H1 (cell line): ENCODE results near the gene ARMH1. TPM values are rescaled to one million over a fixed set of nuclear protein-coding genes. Genes with fewer than 3 reads are reported as not detected.

Experiments used
- CTCF ChIA-PET: fragments of 300-600 bp; sonication (Branson Sonifier 250); formaldehyde crosslinking; loops from one replicate; lab custom pipeline; 2021; ENCODE audit not compliant: partially characterized antibody; lab: Charles Lee
- POLR2A ChIA-PET: fragments of 300-600 bp; sonication (Branson Sonifier 250); formaldehyde crosslinking; loops from one replicate; lab custom pipeline; 2021; ENCODE audit warnings: inconsistent platforms; ENCODE audit not compliant: partially characterized antibody; lab: Charles Lee
- DNase-seq, 2 experiments: peaks; one replicate each; pipeline versions ENCODE4 v3.0.0 to v3.0.0-alpha.2; 2010 to 2022; ENCODE audit warnings: low spot score in 2 of 2, low read depth in 1 of 2, mixed read lengths in 1 of 2
- FAIRE-seq: peaks from 2 replicates; lab custom pipeline; 2011; peaks lifted over from hg19 to GRCh38; lab: Jason Lieb, UNC
- H2AFZ ChIP-seq: 2 replicates; pipeline ENCODE4 v1.8.1; 2012; ENCODE audit warnings: low read length, inconsistent platforms
- H2AK5ac ChIP-seq: 2 replicates; pipeline ENCODE4 v1.6.1; 2013; ENCODE audit warnings: low read depth, low read length
- H2BK120ac ChIP-seq: replicated peaks from 2 replicates; pipeline ENCODE3; 2013; ENCODE audit warnings: low read depth, low read length, inconsistent platforms
- H2BK12ac ChIP-seq: 2 replicates; pipeline ENCODE4 v1.6.1; 2013; ENCODE audit warnings: low read depth, low read length
- H2BK15ac ChIP-seq: 2 replicates; pipeline ENCODE4 v1.6.1; 2013; ENCODE audit warnings: low read length
- H2BK20ac ChIP-seq: 2 replicates; pipeline ENCODE4 v1.6.1; 2013; ENCODE audit warnings: low read length
- H2BK5ac ChIP-seq: 2 replicates; pipeline ENCODE4 v1.6.1; 2013; ENCODE audit warnings: low read depth, low read length
- H3K14ac ChIP-seq: 2 replicates; pipeline ENCODE4 v1.6.1; 2013; ENCODE audit warnings: inconsistent platforms; ENCODE audit not compliant: insufficient read length
- H3K18ac ChIP-seq: 2 replicates; pipeline ENCODE4 v1.6.1; 2013; ENCODE audit warnings: low read length; ENCODE audit errors: extremely low read depth
- H3K23ac ChIP-seq: 2 replicates; pipeline ENCODE4 v1.6.1; 2013; ENCODE audit warnings: inconsistent platforms; ENCODE audit not compliant: insufficient read length
- H3K23me2 ChIP-seq: 2 replicates; pipeline ENCODE4 v1.6.1; 2013; ENCODE audit warnings: low read depth, low read length
- H3K27ac ChIP-seq: 2 replicates; pipeline ENCODE4 v1.6.1; 2011; ENCODE audit warnings: low read depth, low read length, inconsistent platforms
- H3K27me3 ChIP-seq, 4 experiments: replicated peaks in 1 of 4; 1 replicate in 1 of 4; 2 replicates in 3 of 4; pipeline versions ENCODE4 v1.6.1 to v1.8.1; 2011 to 2013; ENCODE audit warnings: low read length in 3 of 4, mild to moderate bottlenecking in 3 of 4, inconsistent platforms in 2 of 4, mixed read lengths in 2 of 4, moderate library complexity in 1 of 4; ENCODE audit not compliant: control insufficient read depth in 3 of 4, insufficient read depth in 3 of 4; ENCODE audit errors: extremely low read depth in 1 of 4
- H3K36me3 ChIP-seq, 4 experiments: 2 replicates each; pipeline versions ENCODE4 v1.6.1 to v1.8.1; 2011 to 2013; ENCODE audit warnings: mild to moderate bottlenecking in 4 of 4, low read length in 3 of 4, moderate library complexity in 2 of 4, control low read depth in 1 of 4, inconsistent platforms in 1 of 4; ENCODE audit not compliant: insufficient read depth in 4 of 4, control insufficient read depth in 2 of 4
- H3K4ac ChIP-seq: replicated peaks from 2 replicates; pipeline ENCODE3; 2013; ENCODE audit warnings: low read length, low read depth, mixed read lengths, inconsistent platforms; ENCODE audit not compliant: insufficient read length
- H3K4me1 ChIP-seq, 4 experiments: replicated peaks in 1 of 4; 1 replicate in 1 of 4; 2 replicates in 3 of 4; pipeline versions ENCODE4 v1.6.1 to v1.8.1; 2011 to 2013; ENCODE audit warnings: low read length in 3 of 4, inconsistent platforms in 2 of 4, mixed read lengths in 1 of 4; ENCODE audit not compliant: insufficient read depth in 4 of 4, control insufficient read depth in 3 of 4
- H3K4me2 ChIP-seq, 2 experiments: 2 replicates each; pipeline versions ENCODE4 v1.6.1 to v1.8.1; 2011 to 2013; ENCODE audit warnings: low read depth in 2 of 2, low read length in 2 of 2, control low read depth in 1 of 2, inconsistent platforms in 1 of 2, mild to moderate bottlenecking in 1 of 2; ENCODE audit not compliant: insufficient read depth in 1 of 2
- H3K4me3 ChIP-seq, 4 experiments: fragments of 200-600, 300-600 bp in 1 of 4; sonication (generic), shearing (Covaris generic), sonication (Bioruptor Twin) in 1 of 4; 2 replicates each; pipeline versions ENCODE4 v1.5.1 to v1.8.1; 2011 to 2016; ENCODE audit warnings: low read length in 4 of 4, low read depth in 3 of 4, control low read depth in 2 of 4, inconsistent platforms in 2 of 4, mild to moderate bottlenecking in 2 of 4, mixed read lengths in 1 of 4, moderate library complexity in 1 of 4; ENCODE audit not compliant: insufficient read depth in 2 of 4; ENCODE audit errors: extremely low read depth in 1 of 4
- H3K56ac ChIP-seq: replicated peaks from 2 replicates; pipeline ENCODE3; 2013; ENCODE audit warnings: low read depth, mild to moderate bottlenecking, mixed read lengths, low read length, inconsistent platforms; ENCODE audit not compliant: insufficient read length
- H3K79me1 ChIP-seq: 2 replicates; pipeline ENCODE4 v1.6.1; 2013; ENCODE audit warnings: low read depth, low read length, control low read depth
- H3K79me2 ChIP-seq, 2 experiments: 2 replicates each; pipeline versions ENCODE4 v1.6.1 to v1.8.1; 2012 to 2013; ENCODE audit warnings: low read length in 2 of 2, mild to moderate bottlenecking in 2 of 2, inconsistent platforms in 1 of 2; ENCODE audit not compliant: insufficient read depth in 2 of 2, control insufficient read depth in 1 of 2
- H3K9ac ChIP-seq, 4 experiments: replicated peaks in 1 of 4; 1 replicate in 1 of 4; 2 replicates in 3 of 4; pipeline versions ENCODE4 v1.6.1 to v1.8.1; 2011 to 2013; ENCODE audit warnings: low read depth in 3 of 4, low read length in 3 of 4, control low read depth in 2 of 4, mild to moderate bottlenecking in 2 of 4, moderate library complexity in 2 of 4, inconsistent platforms in 1 of 4; ENCODE audit errors: extremely low read depth in 1 of 4
- H3K9me3 ChIP-seq, 2 experiments: 2 replicates each; pipeline versions ENCODE4 v1.6.1 to v1.8.1; 2012 to 2013; ENCODE audit warnings: mild to moderate bottlenecking in 2 of 2, moderate library complexity in 2 of 2, control low read depth in 1 of 2, inconsistent platforms in 1 of 2, low read depth in 1 of 2, low read length in 1 of 2, mixed read lengths in 1 of 2; ENCODE audit not compliant: insufficient read depth in 2 of 2
- H4K20me1 ChIP-seq, 2 experiments: replicated peaks in 1 of 2; 2 replicates each; pipeline versions ENCODE3 to v1.8.1; 2011 to 2013; ENCODE audit warnings: inconsistent platforms in 2 of 2, low read length in 2 of 2, mild to moderate bottlenecking in 1 of 2; ENCODE audit not compliant: insufficient read depth in 2 of 2, control insufficient read depth in 1 of 2
- H4K5ac ChIP-seq: 2 replicates; pipeline ENCODE4 v1.6.1; 2013; ENCODE audit warnings: low read length, low read depth, mixed read lengths, inconsistent platforms; ENCODE audit not compliant: insufficient read length
- H4K8ac ChIP-seq: 2 replicates; pipeline ENCODE4 v1.8.0; 2013; ENCODE audit warnings: mild to moderate bottlenecking, moderate library complexity, low read length, inconsistent platforms; ENCODE audit not compliant: insufficient read depth; ENCODE audit errors: extremely low read depth
- H4K91ac ChIP-seq: replicated peaks from 2 replicates; pipeline ENCODE3; 2013; ENCODE audit warnings: low read length, mixed read lengths, inconsistent platforms; ENCODE audit not compliant: insufficient read length
- ATF3 ChIP-seq: IDR thresholded peaks from 2 replicates; pipeline ENCODE4 v1.6.1; 2011; ENCODE audit warnings: low read depth, mild to moderate bottlenecking, low read length; ENCODE audit not compliant: insufficient read depth
- CBX8 ChIP-seq: fragments of 300-800, 300-1000 bp; sonication (generic); IDR thresholded peaks from 2 replicates; pipeline ENCODE4 v1.7.1; 2016; ENCODE audit warnings: low read depth, low read length, borderline replicate concordance
- CREB1 ChIP-seq: IDR thresholded peaks from 2 replicates; pipeline ENCODE4 v1.6.1; 2012; ENCODE audit warnings: inconsistent platforms
- CTBP2 ChIP-seq: IDR thresholded peaks from 2 replicates; pipeline ENCODE4 v1.7.0; 2011; ENCODE audit warnings: borderline replicate concordance, mild to moderate bottlenecking, moderate library complexity, mixed read lengths, low read length; ENCODE audit not compliant: insufficient read depth, insufficient read length
- GABPA ChIP-seq: IDR thresholded peaks from 2 replicates; pipeline ENCODE4 v1.6.1; 2011; ENCODE audit warnings: mild to moderate bottlenecking, low read length, moderate library complexity, borderline replicate concordance; ENCODE audit not compliant: insufficient read depth
- POLR2A ChIP-seq, 2 experiments: IDR thresholded peaks; 1 replicate in 1 of 2; 2 replicates in 1 of 2; pipeline ENCODE4 v1.6.1; 2011; ENCODE audit warnings: low read depth in 2 of 2, low read length in 2 of 2, mild to moderate bottlenecking in 2 of 2; ENCODE audit errors: control extremely low read depth in 1 of 2
- POU5F1 ChIP-seq: IDR thresholded peaks from 2 replicates; pipeline ENCODE4 v1.6.1; 2011; ENCODE audit warnings: low read depth, mild to moderate bottlenecking, low read length, moderate library complexity
- SAP30 ChIP-seq: fragments of 300-600 bp; sonication (generic); IDR thresholded peaks from 2 replicates; pipeline ENCODE4 v1.7.1; 2012; ENCODE audit warnings: low read length, moderate library complexity, mild to moderate bottlenecking, inconsistent platforms; ENCODE audit not compliant: insufficient read depth, insufficient replicate concordance
- SIRT6 ChIP-seq: IDR thresholded peaks from one replicate; pipeline ENCODE4 v1.7.1; 2012; ENCODE audit warnings: low read length, inconsistent platforms
- SUZ12 ChIP-seq: fragments of 200-600 bp; sonication (generic); IDR thresholded peaks from 2 replicates; pipeline ENCODE4 v1.6.1; 2012; ENCODE audit warnings: mild to moderate bottlenecking, inconsistent platforms, low read length, moderate library complexity, mixed read lengths
- TCF12 ChIP-seq: IDR thresholded peaks from 2 replicates; pipeline ENCODE4 v1.6.1; 2011; ENCODE audit warnings: low read depth, mild to moderate bottlenecking, low read length
- ZNF274 ChIP-seq: IDR thresholded peaks from 2 replicates; pipeline ENCODE4 v1.7.0; 2012; ENCODE audit warnings: low read length, borderline replicate concordance; ENCODE audit errors: extremely low read depth
- WGBS, 2 experiments: shearing (Covaris generic) in 1 of 2; methylation state at CpG; one replicate each; pipeline versions ENCODE4 v1.1.6 to v1.1.7; 2013 to 2015; ENCODE audit warnings: low lambda C conversion rate in 2 of 2, mixed read lengths in 2 of 2, inconsistent platforms in 1 of 2, low coverage in 1 of 2, missing lambda C conversion rate in 1 of 2; ENCODE audit not compliant: insufficient replicate concordance in 2 of 2, insufficient coverage in 1 of 2, insufficient read length in 1 of 2; ENCODE audit errors: extremely low coverage in 1 of 2, missing lambda C conversion rate in 1 of 2; 5-methylcytosine and 5-hydroxymethylcytosine counted together
- polyA plus RNA-seq, 7 experiments: library from polyadenylated mRNA; depleted of rRNA in 3 of 7; stranded (reverse) in 5 of 7; unstranded in 2 of 7; fragments of >200 nt in 5 of 7; fragments of 200-250 nt in 2 of 7; gene quantifications; 1 replicate in 5 of 7; 2 replicates in 1 of 7; 4 replicates in 1 of 7; pipeline versions ENCODE4 v1.2.1 to v1.2.3, GENCODE V29; 2011 to 2013; ENCODE audit warnings: missing spikeins in 2 of 7, mixed read lengths in 2 of 7
- total RNA-seq: library from RNA; stranded (reverse); fragmentation: NEBNext Ultra II Directional; extraction: Animal tissue kit (Norgen Biotek cat#: 25700); gene quantifications from 2 replicates; pipeline ENCODE4 v1.2.1, GENCODE V29; 2021

Gene ARMH1
- total and polyA plus RNA-seq, 2 of the 8 experiments (the other 6 are each of a cell fraction or from before 2014, with no cell fraction given): 0.82 to 0.85 TPM

GRCh38 chr1:44705470-44705869 lies 31.0 kb downstream of the ARMH1 start:
- H3K18ac ChIP-seq: no peak overlapping the region
- H3K79me2 ChIP-seq: no peaks in the 10 kb centered on the region
- H3K9me3 ChIP-seq: no peaks in the 10 kb centered on the region; a peak in 1 of 4 replicates
- TF ChIP-seq TCF12: no peak
- no peak for TF ChIP-seq POU5F1
- no peak for TF ChIP-seq SUZ12
- TF ChIP-seq ATF3: no peak
- TF ChIP-seq ZNF274: no peak
- no peak for TF ChIP-seq CBX8
- no peak for TF ChIP-seq SAP30
- no peak for TF ChIP-seq SIRT6
- TF ChIP-seq POLR2A (IDR thresholded peaks at IDR 0.05; ENCODE audit: control extremely low read depth in 1 of 2, low read depth in 2 of 2, low read length in 2 of 2): no peak
- no peak for TF ChIP-seq CTBP2
- TF ChIP-seq GABPA: no peak
- TF ChIP-seq CREB1: no peak
- H2AK5ac ChIP-seq: no peak overlapping the region
- no peak overlapping the region for H3K9ac ChIP-seq
- H4K5ac ChIP-seq: no peak overlapping the region
- H3K14ac ChIP-seq: no peak overlapping the region
- WGBS, 2 experiments: 93 to 100% methylated on average over 2 to 6 of the region's 6 CpGs
- no peak overlapping the region for H2BK5ac ChIP-seq
- ChIA-PET POLR2A (interaction anchor here (1.3 to 2.2 kb wide), 4 partner anchors 9 to 78 kb away, joined by 3 to 23 read pairs (median 4); no protein-coding TSS in a partner anchor), CTCF (interaction anchor here (1.2 to 2.8 kb wide), 5 partner anchors 12 to 53 kb away, joined by 5 to 11 read pairs (median 5); partner anchors contain the start of gene RNU5D-1)
- H3K4me3 ChIP-seq: no peak overlapping the region
- no peaks in the 10 kb centered on the region for H4K20me1 ChIP-seq
- no peak overlapping the region for H3K27ac ChIP-seq
- H3K79me1 ChIP-seq: no peaks in the 10 kb centered on the region
- H2BK120ac ChIP-seq: no peak overlapping the region
- H2BK12ac ChIP-seq: no peak overlapping the region
- DNase-seq (no peak), FAIRE-seq (no peak)
- no peak overlapping the region for H2AFZ ChIP-seq
- H3K4me1 ChIP-seq: peaks cover 0 to 5% (median 1%) of the 10 kb centered on the region in 4 experiments; a peak in 3 of 7 replicates
- no peak overlapping the region for H3K56ac ChIP-seq
- H3K4me2 ChIP-seq: no peak overlapping the region
- no peak overlapping the region for H3K4ac ChIP-seq
- H2BK15ac ChIP-seq: no peak overlapping the region
- no peak overlapping the region for H4K8ac ChIP-seq
- H2BK20ac ChIP-seq: no peak overlapping the region
- no peak overlapping the region for H4K91ac ChIP-seq
- H3K27me3 ChIP-seq: peaks cover 0 to 4% (median 0%) of the 10 kb centered on the region in 4 experiments; a peak in 1 of 7 replicates
- no peak overlapping the region for H3K23ac ChIP-seq
- H3K36me3 ChIP-seq: no peaks in the 10 kb centered on the region
- H3K23me2 ChIP-seq: no peaks in the 10 kb centered on the region; the same call in 1 of the 2 replicates
